Measurements from ENCODE around the gene NKD2. TPM values are rescaled to one million over a fixed set of nuclear protein-coding genes. Genes with fewer than 3 reads are reported as not detected.

Gene NKD2
- polyA plus RNA-seq, 2 of the 4 experiments (the other 2 are of a cell fraction) = 1.2 to 4.2 TPM

- TF ChIP-seq ZC3H11A (IDR thresholded peaks at IDR 0.05) (no peak), HES2 (IDR thresholded peaks at IDR 0.05) (no peak), ESRRA (IDR thresholded peaks at IDR 0.05; ENCODE audit: borderline replicate concordance, low read length) (no peak), HEYL (CRISPR knock-in tag; IDR thresholded peaks at IDR 0.05) (no peak)
Observed at GRCh38 chr5:1058083-1058945, 49.7 kb downstream of the NKD2 start (continued).

- TF ChIP-seq HOXB13 (CRISPR knock-in tag; IDR thresholded peaks at IDR 0.05; ENCODE audit: low read depth) (no peak), MAFK (IDR thresholded peaks at IDR 0.05; ENCODE audit: partially characterized antibody) (no peak), MAX (IDR thresholded peaks at IDR 0.05) (no peak), CBX2 (IDR thresholded peaks at IDR 0.05; ENCODE audit: borderline replicate concordance, low read depth) (no peak), CBX8 (IDR thresholded peaks at IDR 0.05) (no peak), BHLHE40 (IDR thresholded peaks at IDR 0.05; ENCODE audit: low read depth, low read length) (no peak), CEBPB (IDR thresholded peaks at IDR 0.05) (no peak), NR3C1 (IDR thresholded peaks at IDR 0.05) (no peak)
- no peak for DNase-seq (ENCODE audit: low read depth in 1 of 2, low spot score in 1 of 2)
- ATAC-seq = no peak
- H3K4me3 ChIP-seq = no peak overlapping the region
- POLR2A ChIA-PET = no interaction called here
- CTCF ChIA-PET = interaction anchor here (1.4 to 2.4 kb wide), 4 partner anchors 35 to 108 kb away, joined by 4 to 7 read pairs (median 6); no protein-coding TSS in a partner anchor
- H3K27ac ChIP-seq = no peak overlapping the region
- 88% methylated on average over 21 of the region's 34 CpGs for WGBS (ENCODE audit: missing lambda C conversion rate)
- H3K9me3 ChIP-seq = no peaks in the 10 kb centered on the region
- no peak for FAIRE-seq
- no peaks in the 10 kb centered on the region for H3K4me1 ChIP-seq
- H3K4me2 ChIP-seq = no peak overlapping the region
Observed at GRCh38 chr5:1058988-1059883, 50.6 kb downstream of the NKD2 start.

GRCh38 chr5:1059884-1060263 lies 51.3 kb downstream of the NKD2 start:
- FAIRE-seq = no peak
- H3K27ac ChIP-seq = no peak overlapping the region
- CTCF ChIA-PET = interaction anchor here (1.4 to 2.4 kb wide), 3 partner anchors 34 to 108 kb away, joined by 4 to 7 read pairs (median 5); no protein-coding TSS in a partner anchor
- no peak for ATAC-seq
- TF ChIP-seq ESRRA (IDR thresholded peaks at IDR 0.05; ENCODE audit: borderline replicate concordance, low read length) = no peak
- TF ChIP-seq HOXB5 (CRISPR knock-in tag; IDR thresholded peaks at IDR 0.05) = no peak
- no peak for TF ChIP-seq PHF8 (IDR thresholded peaks at IDR 0.05; ENCODE audit: borderline replicate concordance, low read depth)
- no peak for TF ChIP-seq NFE2L2 (conservative IDR thresholded peaks at IDR 0.05; ENCODE audit: low read length)
- no peak for TF ChIP-seq CBX2 (IDR thresholded peaks at IDR 0.05; ENCODE audit: borderline replicate concordance, low read depth)
- TF ChIP-seq CHD4 (IDR thresholded peaks at IDR 0.05; ENCODE audit: borderline replicate concordance) = no peak
- no peak for TF ChIP-seq MYC (IDR thresholded peaks at IDR 0.05; ENCODE audit: borderline replicate concordance, low read length)
- no peak for DNase-seq (ENCODE audit: low read depth in 1 of 2, low spot score in 1 of 2)
- no peak overlapping the region for H3K4me3 ChIP-seq
- POLR2A ChIA-PET = no interaction called here
- H3K4me1 ChIP-seq = no peaks in the 10 kb centered on the region
- 88% methylated on average over 16 of the region's 17 CpGs for WGBS (ENCODE audit: missing lambda C conversion rate)
- H3K4me2 ChIP-seq = no peak overlapping the region
- H3K9me3 ChIP-seq = no peaks in the 10 kb centered on the region

- ATAC-seq = no peak
- no peak overlapping the region for H3K4me2 ChIP-seq
- no peak for FAIRE-seq
- H3K4me3 ChIP-seq = no peak overlapping the region
- ChIA-PET CTCF (no interaction called here), POLR2A (no interaction called here)
- no peaks in the 10 kb centered on the region for H3K4me1 ChIP-seq
- no peaks in the 10 kb centered on the region for H3K9me3 ChIP-seq
- H3K27ac ChIP-seq = no peak overlapping the region
- no peak for DNase-seq (ENCODE audit: low read depth in 1 of 2, low spot score in 1 of 2)
- WGBS (ENCODE audit: missing lambda C conversion rate) = 83% methylated on average over 22 of the region's 24 CpGs
- TF ChIP-seq ESRRA (IDR thresholded peaks at IDR 0.05; ENCODE audit: borderline replicate concordance, low read length) (no peak), CBX8 (IDR thresholded peaks at IDR 0.05) (no peak), HMGXB4 (CRISPR knock-in tag; IDR thresholded peaks at IDR 0.05; ENCODE audit: borderline replicate concordance) (no peak), KDM5A (IDR thresholded peaks at IDR 0.05) (no peak), RFX5 (IDR thresholded peaks at IDR 0.05) (no peak), NPAS2 (CRISPR knock-in tag; IDR thresholded peaks at IDR 0.05; ENCODE audit: borderline replicate concordance) (no peak), BCL3 (IDR thresholded peaks at IDR 0.05) (no peak), TP53 (CRISPR knock-in tag; IDR thresholded peaks at IDR 0.05) (no peak), CBX2 (IDR thresholded peaks at IDR 0.05; ENCODE audit: borderline replicate concordance, low read depth) (no peak), POLR2A (IDR thresholded peaks at IDR 0.05; ENCODE audit: low read length) (no peak), ATOH8 (CRISPR knock-in tag; IDR thresholded peaks at IDR 0.05; ENCODE audit: low read depth) (no peak), RAD21 (conservative IDR thresholded peaks at IDR 0.05 in 1 of 2, IDR thresholded peaks at IDR 0.05 in 1 of 2) (no peak)
Observed at GRCh38 chr5:1060535-1060981, 52.0 kb downstream of the NKD2 start.

All from A549 (cell line).